Measurements from ENCODE around the gene ELMOD3. TPM values are rescaled to one million over a fixed set of nuclear protein-coding genes. Genes with fewer than 3 reads are reported as not detected.

ELMOD3 gene
- polyA plus RNA-seq, 2 of the 4 experiments (the other 2 are of a cell fraction) = 17.8 to 29.9 TPM

GRCh38 chr2:85369500-85369899 lies 14.9 kb downstream of the ELMOD3 start (continued):
- TF ChIP-seq PHF8 (IDR thresholded peaks at IDR 0.05; ENCODE audit: borderline replicate concordance, low read depth) (no peak), ZNF302 (CRISPR knock-in tag; IDR thresholded peaks at IDR 0.05) (no peak), CHD2 (IDR thresholded peaks at IDR 0.05; ENCODE audit: low read length, partially characterized antibody) (no peak)

DNA sequence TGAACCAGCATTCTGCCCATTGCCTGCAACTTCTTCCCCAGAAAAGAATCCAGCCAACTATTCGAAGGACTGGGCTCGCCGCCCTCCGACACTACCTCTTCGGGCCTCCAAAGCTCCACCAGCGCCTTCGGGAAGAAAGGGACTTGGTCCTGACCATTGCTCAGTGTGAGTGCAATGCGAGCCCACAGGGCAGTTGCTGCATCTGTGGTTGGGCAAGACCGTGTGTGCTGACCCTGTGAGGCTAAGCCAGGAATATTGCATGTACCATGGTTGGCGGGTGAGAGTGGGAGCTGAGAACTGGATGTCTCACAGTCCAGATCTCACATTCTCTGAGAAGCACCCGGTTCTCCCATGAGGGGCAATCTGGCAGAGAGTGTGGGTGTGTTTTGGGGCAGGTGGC lies 16.5 kb downstream of the ELMOD3 start:
- no peaks in the 10 kb centered on the region for H3K9me3 ChIP-seq
- H3K27ac ChIP-seq = no peak overlapping the region
- TF ChIP-seq KDM5A (IDR thresholded peaks at IDR 0.05) (no peak), CTCF (IDR thresholded peaks at IDR 0.05) (no peak), HOXA7 (CRISPR knock-in tag; IDR thresholded peaks at IDR 0.05) (no peak), JUN (IDR thresholded peaks at IDR 0.05) (no peak), RFX5 (IDR thresholded peaks at IDR 0.05) (no peak), HOXB13 (CRISPR knock-in tag; IDR thresholded peaks at IDR 0.05; ENCODE audit: low read depth) (no peak), RNF2 (IDR thresholded peaks at IDR 0.05; ENCODE audit: borderline replicate concordance, low read depth) (no peak), PHF8 (IDR thresholded peaks at IDR 0.05; ENCODE audit: borderline replicate concordance, low read depth) (no peak), ESRRA (IDR thresholded peaks at IDR 0.05; ENCODE audit: borderline replicate concordance, low read length) (no peak)
- TF ChIP-seq, protein P1, sequence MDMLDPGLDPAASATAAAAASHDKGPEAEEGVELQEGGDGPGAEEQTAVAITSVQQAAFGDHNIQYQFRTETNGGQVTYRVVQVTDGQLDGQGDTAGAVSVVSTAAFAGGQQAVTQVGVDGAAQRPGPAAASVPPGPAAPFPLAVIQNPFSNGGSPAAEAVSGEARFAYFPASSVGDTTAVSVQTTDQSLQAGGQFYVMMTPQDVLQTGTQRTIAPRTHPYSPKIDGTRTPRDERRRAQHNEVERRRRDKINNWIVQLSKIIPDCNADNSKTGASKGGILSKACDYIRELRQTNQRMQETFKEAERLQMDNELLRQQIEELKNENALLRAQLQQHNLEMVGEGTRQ (IDR thresholded peaks at IDR 0.05) = no peak
- TF ChIP-seq, protein P2, sequence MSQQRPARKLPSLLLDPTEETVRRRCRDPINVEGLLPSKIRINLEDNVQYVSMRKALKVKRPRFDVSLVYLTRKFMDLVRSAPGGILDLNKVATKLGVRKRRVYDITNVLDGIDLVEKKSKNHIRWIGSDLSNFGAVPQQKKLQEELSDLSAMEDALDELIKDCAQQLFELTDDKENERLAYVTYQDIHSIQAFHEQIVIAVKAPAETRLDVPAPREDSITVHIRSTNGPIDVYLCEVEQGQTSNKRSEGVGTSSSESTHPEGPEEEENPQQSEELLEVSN (IDR thresholded peaks at IDR 0.05; ENCODE audit: borderline replicate concordance, low read depth) = no peak
- H3K4me1 ChIP-seq = peaks cover 9% of the 10 kb centered on the region; the same call in 2 of the 3 replicates
- no peak overlapping the region for H3K4me2 ChIP-seq
- WGBS (ENCODE audit: missing lambda C conversion rate) = 92% methylated on average over 11 of the region's 11 CpGs
- ChIA-PET CTCF (interaction anchor here (0.8 to 3.2 kb wide), 11 partner anchors 10 to 181 kb away, joined by 3 to 15 read pairs (median 5); partner anchors contain the start of genes ELMOD3 and RETSAT), POLR2A (interaction anchor here (2.4 kb wide), 1 partner anchor 16 kb away, joined by 12 read pairs; the partner anchor contains the start of genes ELMOD3 and RETSAT)
- ATAC-seq (no peak), FAIRE-seq (no peak), DNase-seq (ENCODE audit: low read depth in 1 of 2, low spot score in 1 of 2) (no peak)
- H3K4me3 ChIP-seq = no peak overlapping the region

GRCh38 chr2:85376291-85377065 lies 21.9 kb downstream of the ELMOD3 start:
- CTCF ChIA-PET = interaction anchor here (0.5 to 3.7 kb wide), 10 partner anchors 12 to 326 kb away, joined by 3 to 24 read pairs (median 4); no protein-coding TSS in a partner anchor
- Histone ChIP-seq H3K4me2 (no peak overlapping the region), H3K4me3 (no peak overlapping the region), H3K27ac (no peak overlapping the region), H3K9me3 (no peaks in the 10 kb centered on the region), H3K4me1 (no peaks in the 10 kb centered on the region)
- no peak for DNase-seq (ENCODE audit: low read depth in 1 of 2, low spot score in 1 of 2)
- POLR2A ChIA-PET = no interaction called here
- FAIRE-seq = no peak
- no peak for ATAC-seq
- 84% methylated on average over 5 of the region's 5 CpGs for WGBS (ENCODE audit: missing lambda C conversion rate)
- TF ChIP-seq, protein P2 (IDR thresholded peaks at IDR 0.05; ENCODE audit: borderline replicate concordance, low read depth) = no peak
- TF ChIP-seq MAX (IDR thresholded peaks at IDR 0.05) = no peak
- TF ChIP-seq ZFP36 (IDR thresholded peaks at IDR 0.05; ENCODE audit: borderline replicate concordance, partially characterized antibody) = no peak
- TF ChIP-seq EHMT2 (IDR thresholded peaks at IDR 0.05; ENCODE audit: low read depth) = no peak
- no peak for TF ChIP-seq EHF (CRISPR knock-in tag; IDR thresholded peaks at IDR 0.05)
- TF ChIP-seq EP300 (IDR thresholded peaks at IDR 0.05) = no peak
- TF ChIP-seq PHF8 (IDR thresholded peaks at IDR 0.05; ENCODE audit: borderline replicate concordance, low read depth) = no peak
- TF ChIP-seq ZC3H11A (IDR thresholded peaks at IDR 0.05) = no peak
- TF ChIP-seq, protein P3, sequence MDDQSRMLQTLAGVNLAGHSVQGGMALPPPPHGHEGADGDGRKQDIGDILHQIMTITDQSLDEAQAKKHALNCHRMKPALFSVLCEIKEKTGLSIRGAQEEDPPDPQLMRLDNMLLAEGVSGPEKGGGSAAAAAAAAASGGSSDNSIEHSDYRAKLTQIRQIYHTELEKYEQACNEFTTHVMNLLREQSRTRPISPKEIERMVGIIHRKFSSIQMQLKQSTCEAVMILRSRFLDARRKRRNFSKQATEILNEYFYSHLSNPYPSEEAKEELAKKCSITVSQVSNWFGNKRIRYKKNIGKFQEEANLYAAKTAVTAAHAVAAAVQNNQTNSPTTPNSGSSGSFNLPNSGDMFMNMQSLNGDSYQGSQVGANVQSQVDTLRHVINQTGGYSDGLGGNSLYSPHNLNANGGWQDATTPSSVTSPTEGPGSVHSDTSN (IDR thresholded peaks at IDR 0.05) = no peak
- no peak for TF ChIP-seq GATA3 (IDR thresholded peaks at IDR 0.05; ENCODE audit: borderline replicate concordance)
- TF ChIP-seq, protein P1 (IDR thresholded peaks at IDR 0.05) = no peak
- no peak for TF ChIP-seq FOSL2 (IDR thresholded peaks at IDR 0.05)
- TF ChIP-seq FOSL2 (CRISPR knock-in tag; IDR thresholded peaks at IDR 0.05) = no peak
- TF ChIP-seq, protein P4, sequence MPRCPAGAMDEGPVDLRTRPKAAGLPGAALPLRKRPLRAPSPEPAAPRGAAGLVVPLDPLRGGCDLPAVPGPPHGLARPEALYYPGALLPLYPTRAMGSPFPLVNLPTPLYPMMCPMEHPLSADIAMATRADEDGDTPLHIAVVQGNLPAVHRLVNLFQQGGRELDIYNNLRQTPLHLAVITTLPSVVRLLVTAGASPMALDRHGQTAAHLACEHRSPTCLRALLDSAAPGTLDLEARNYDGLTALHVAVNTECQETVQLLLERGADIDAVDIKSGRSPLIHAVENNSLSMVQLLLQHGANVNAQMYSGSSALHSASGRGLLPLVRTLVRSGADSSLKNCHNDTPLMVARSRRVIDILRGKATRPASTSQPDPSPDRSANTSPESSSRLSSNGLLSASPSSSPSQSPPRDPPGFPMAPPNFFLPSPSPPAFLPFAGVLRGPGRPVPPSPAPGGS (IDR thresholded peaks at IDR 0.05) = no peak
- TF ChIP-seq, protein P5, sequence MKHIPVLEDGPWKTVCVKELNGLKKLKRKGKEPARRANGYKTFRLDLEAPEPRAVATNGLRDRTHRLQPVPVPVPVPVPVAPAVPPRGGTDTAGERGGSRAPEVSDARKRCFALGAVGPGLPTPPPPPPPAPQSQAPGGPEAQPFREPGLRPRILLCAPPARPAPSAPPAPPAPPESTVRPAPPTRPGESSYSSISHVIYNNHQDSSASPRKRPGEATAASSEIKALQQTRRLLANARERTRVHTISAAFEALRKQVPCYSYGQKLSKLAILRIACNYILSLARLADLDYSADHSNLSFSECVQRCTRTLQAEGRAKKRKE (CRISPR knock-in tag; IDR thresholded peaks at IDR 0.05; ENCODE audit: low read depth) = no peak

All from A549 (cell line).